HepG2 (cell line): ENCODE measurements around the gene PRSS48. TPM values are rescaled to one million over a fixed set of nuclear protein-coding genes. Genes with fewer than 3 reads are reported as not detected.

Source experiments
- CEBPB ChIP-seq: IDR thresholded peaks from 2 replicates; pipeline ENCODE4 v1.6.1; 2011; ENCODE audit warnings: low read depth, low read length, improper control_type of control experiment, borderline replicate concordance
- CREB1 ChIP-seq, 2 experiments: fragments of 450-650 bp in 1 of 2; IDR thresholded peaks; 2 replicates each; pipeline ENCODE4 v1.6.1; 2016 to 2017; ENCODE audit warnings: control low read depth in 1 of 2, mild to moderate bottlenecking in 1 of 2, missing compliant biosample characterization in 1 of 2, missing genetic modification characterization in 1 of 2
- DDIT3 ChIP-seq: sonication (generic); formaldehyde crosslinking; IDR thresholded peaks from 2 replicates; pipeline ENCODE4 v1.4.0; 2020; ENCODE audit warnings: mild to moderate bottlenecking, missing genetic modification reagents
- EED ChIP-seq: sonication (generic); formaldehyde crosslinking; IDR thresholded peaks from 2 replicates; pipeline ENCODE4 v1.5.0; 2020; ENCODE audit warnings: mild to moderate bottlenecking, missing genetic modification reagents
- GATAD2A ChIP-seq: IDR thresholded peaks from 2 replicates; pipeline ENCODE4 v1.6.1; 2016
- HIC2 ChIP-seq: sonication (generic); formaldehyde crosslinking; IDR thresholded peaks from 2 replicates; pipeline ENCODE4 v1.9.0; 2022; ENCODE audit warnings: low read depth, missing genetic modification reagents
- HMG20A ChIP-seq: IDR thresholded peaks from 2 replicates; pipeline ENCODE4 v1.6.1; 2016; ENCODE audit warnings: borderline replicate concordance
- HNF4A ChIP-seq: sonication (generic); formaldehyde crosslinking; IDR thresholded peaks from 2 replicates; pipeline ENCODE4 v1.4.0; 2020; ENCODE audit warnings: missing genetic modification reagents
- MAX ChIP-seq: IDR thresholded peaks from 2 replicates; pipeline ENCODE4 v1.6.1; 2012; ENCODE audit warnings: inconsistent platforms
- MXD3 ChIP-seq: IDR thresholded peaks from 2 replicates; pipeline ENCODE4 v1.6.1; 2016; ENCODE audit warnings: mild to moderate bottlenecking, missing biosample characterization, missing genetic modification reagents
- PHF5A ChIP-seq: IDR thresholded peaks from one replicate; pipeline ENCODE4 v1.6.1; 2018; ENCODE audit warnings: low read depth, missing genetic modification reagents; ENCODE audit not compliant: unreplicated experiment
- PITX1 ChIP-seq: sonication (generic); formaldehyde crosslinking; IDR thresholded peaks from 2 replicates; pipeline ENCODE4 v1.5.1; 2020; ENCODE audit warnings: mild to moderate bottlenecking, missing genetic modification reagents
- PPARG ChIP-seq: conservative IDR thresholded peaks from 2 replicates; pipeline ENCODE4 v1.6.1; 2016; ENCODE audit warnings: missing biosample characterization, missing genetic modification reagents
- RBM22 ChIP-seq: fragments of 200-400 bp; formaldehyde crosslinking; optimal IDR thresholded peaks from 2 replicates; pipeline ENCODE3; 2017; ENCODE audit warnings: mild to moderate bottlenecking, low read length, moderate library complexity
- SIX1 ChIP-seq: sonication (generic); formaldehyde crosslinking; IDR thresholded peaks from 2 replicates; pipeline ENCODE4 v1.4.0; 2020; ENCODE audit warnings: missing genetic modification reagents, borderline replicate concordance
- SMC3 ChIP-seq: IDR thresholded peaks from 2 replicates; pipeline ENCODE4 v1.6.1; 2011; ENCODE audit warnings: low read length, improper control_type of control experiment
- XBP1 ChIP-seq: sonication (generic); formaldehyde crosslinking; IDR thresholded peaks from 2 replicates; pipeline ENCODE4 v1.5.0; 2020; ENCODE audit warnings: missing genetic modification reagents
- YEATS4 ChIP-seq: sonication (generic); formaldehyde crosslinking; IDR thresholded peaks from 2 replicates; pipeline ENCODE4 v1.4.0; 2020; ENCODE audit warnings: missing genetic modification reagents, borderline replicate concordance
- ZC3H13 ChIP-seq: sonication (generic); formaldehyde crosslinking; IDR thresholded peaks from 2 replicates; pipeline ENCODE4 v1.8.1; 2023; ENCODE audit warnings: mild to moderate bottlenecking, missing genetic modification reagents, moderate library complexity
- ZC3H4 ChIP-seq: sonication (generic); formaldehyde crosslinking; IDR thresholded peaks from 2 replicates; pipeline ENCODE4 v1.4.0; 2020; ENCODE audit warnings: missing genetic modification reagents, borderline replicate concordance
- ZFX ChIP-seq: sonication (generic); formaldehyde crosslinking; IDR thresholded peaks from 2 replicates; pipeline ENCODE4 v1.4.0; 2020; ENCODE audit warnings: mild to moderate bottlenecking, low read depth, missing genetic modification reagents, moderate library complexity
- ZMYM4 ChIP-seq: sonication (generic); formaldehyde crosslinking; IDR thresholded peaks from 2 replicates; pipeline ENCODE4 v1.8.1; 2023; ENCODE audit warnings: mild to moderate bottlenecking, missing genetic modification reagents
- ZNF251 ChIP-seq: sonication (generic); formaldehyde crosslinking; IDR thresholded peaks from 2 replicates; pipeline ENCODE4 v1.9.0; 2021; ENCODE audit warnings: mild to moderate bottlenecking, missing genetic modification reagents
- ZNF547 ChIP-seq: sonication (generic); formaldehyde crosslinking; IDR thresholded peaks from 2 replicates; pipeline ENCODE4 v1.5.1; 2020; ENCODE audit warnings: mild to moderate bottlenecking, missing genetic modification reagents
- ZNF567 ChIP-seq: sonication (generic); formaldehyde crosslinking; IDR thresholded peaks from 2 replicates; pipeline ENCODE4 v1.8.1; 2023; ENCODE audit warnings: mild to moderate bottlenecking, missing genetic modification reagents, borderline replicate concordance
- ZNF607 ChIP-seq: sonication (generic); formaldehyde crosslinking; IDR thresholded peaks from 2 replicates; pipeline ENCODE4 v1.5.1; 2020; ENCODE audit warnings: missing genetic modification reagents, mild to moderate bottlenecking, borderline replicate concordance
- ZNF790 ChIP-seq: sonication (generic); formaldehyde crosslinking; IDR thresholded peaks from 2 replicates; pipeline ENCODE4 v1.8.0; 2022; ENCODE audit warnings: missing genetic modification reagents, mild to moderate bottlenecking, borderline replicate concordance
- ZSCAN31 ChIP-seq: sonication (generic); formaldehyde crosslinking; IDR thresholded peaks from 2 replicates; pipeline ENCODE4 v1.5.0; 2020; ENCODE audit warnings: low read depth, mild to moderate bottlenecking, missing genetic modification reagents
- polyA plus RNA-seq, 8 experiments: library from polyadenylated mRNA; depleted of rRNA in 3 of 8; stranded (reverse) in 7 of 8; unstranded in 1 of 8; fragments of >200 nt; fragmentation: Illumina TruSeq in 4 of 8; extraction: Trizol in 4 of 8; gene quantifications; 2 replicates each; pipeline versions ENCODE4 v1.2.1 to v1.2.3, GENCODE V29; 2011 to 2016; ENCODE audit warnings: low read depth in 4 of 8, missing spikeins in 1 of 8, mixed read lengths in 1 of 8; ENCODE audit not compliant: insufficient read depth in 1 of 8
- total RNA-seq, 5 experiments: library from RNA; depleted of rRNA; stranded (reverse); fragments of >200 nt; fragmentation: Illumina TruSeq; extraction: Trizol; gene quantifications; 2 replicates each; pipeline ENCODE4 v1.2.3, GENCODE V29; 2016; ENCODE audit warnings: low read depth in 1 of 5
- TF ChIP-seq, protein P1 (sequence below): sonication (generic); formaldehyde crosslinking; IDR thresholded peaks from 2 replicates; pipeline ENCODE4 v1.4.0; 2020; ENCODE audit warnings: mild to moderate bottlenecking, missing genetic modification reagents

PRSS48 gene
- total and polyA plus RNA-seq, 2 of the 13 experiments (the other 11 are each of a cell fraction or from before 2014, with no cell fraction given): not detected

GRCh38 chr4:151246742-151247141 is 30.2 kb upstream of the PRSS48 start (continued):
- TF ChIP-seq CREB1 (IDR thresholded peaks at IDR 0.05): no peak
- 0 out of 2 replicates have a peak, but pooled peaks have one; percentile 45 for TF ChIP-seq CREB1 (CRISPR knock-in tag; IDR thresholded peaks at IDR 0.05)
- TF ChIP-seq MXD3: no peak
- no peak for TF ChIP-seq PHF5A (CRISPR knock-in tag)
- TF ChIP-seq MAX: no peak
- TF ChIP-seq ZC3H13 (CRISPR knock-in tag): no peak
- TF ChIP-seq, protein P1, sequence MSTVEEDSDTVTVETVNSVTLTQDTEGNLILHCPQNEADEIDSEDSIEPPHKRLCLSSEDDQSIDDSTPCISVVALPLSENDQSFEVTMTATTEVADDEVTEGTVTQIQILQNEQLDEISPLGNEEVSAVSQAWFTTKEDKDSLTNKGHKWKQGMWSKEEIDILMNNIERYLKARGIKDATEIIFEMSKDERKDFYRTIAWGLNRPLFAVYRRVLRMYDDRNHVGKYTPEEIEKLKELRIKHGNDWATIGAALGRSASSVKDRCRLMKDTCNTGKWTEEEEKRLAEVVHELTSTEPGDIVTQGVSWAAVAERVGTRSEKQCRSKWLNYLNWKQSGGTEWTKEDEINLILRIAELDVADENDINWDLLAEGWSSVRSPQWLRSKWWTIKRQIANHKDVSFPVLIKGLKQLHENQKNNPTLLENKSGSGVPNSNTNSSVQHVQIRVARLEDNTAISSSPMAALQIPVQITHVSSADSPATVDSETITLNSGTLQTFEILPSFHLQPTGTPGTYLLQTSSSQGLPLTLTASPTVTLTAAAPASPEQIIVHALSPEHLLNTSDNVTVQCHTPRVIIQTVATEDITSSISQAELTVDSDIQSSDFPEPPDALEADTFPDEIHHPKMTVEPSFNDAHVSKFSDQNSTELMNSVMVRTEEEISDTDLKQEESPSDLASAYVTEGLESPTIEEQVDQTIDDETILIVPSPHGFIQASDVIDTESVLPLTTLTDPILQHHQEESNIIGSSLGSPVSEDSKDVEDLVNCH (CRISPR knock-in tag): no peak
- no peak for TF ChIP-seq CEBPB
- TF ChIP-seq DDIT3 (CRISPR knock-in tag): no peak
- TF ChIP-seq ZNF567 (CRISPR knock-in tag): no peak
- no peak for TF ChIP-seq ZFX (CRISPR knock-in tag)
- TF ChIP-seq ZC3H4: no peak
- peak; percentile 73 for TF ChIP-seq ZMYM4 (CRISPR knock-in tag)
- TF ChIP-seq YEATS4: no peak
- no peak for TF ChIP-seq ZNF547 (CRISPR knock-in tag)
- no peak for TF ChIP-seq SMC3
- TF ChIP-seq ZNF607: no peak
- TF ChIP-seq GATAD2A: peak; percentile 68
- TF ChIP-seq ZNF790 (CRISPR knock-in tag): no peak
- no peak for TF ChIP-seq ZSCAN31 (CRISPR knock-in tag)
- no peak for TF ChIP-seq EED
- peak; percentile 39; the same call in 1 of the 2 replicates for TF ChIP-seq HNF4A (CRISPR knock-in tag)
- TF ChIP-seq HMG20A (CRISPR knock-in tag): peak; percentile 18; the same call in 1 of the 2 replicates
- peak; percentile 81 for TF ChIP-seq RBM22
- peak; percentile 35; the same call in 1 of the 2 replicates for TF ChIP-seq SIX1 (CRISPR knock-in tag)
- no peak for TF ChIP-seq XBP1 (CRISPR knock-in tag)
- no peak for TF ChIP-seq PPARG (CRISPR knock-in tag)
- 0 out of 2 replicates have a peak, but pooled peaks have one; percentile 40 for TF ChIP-seq HIC2 (CRISPR knock-in tag)
- no peak for TF ChIP-seq ZNF251 (CRISPR knock-in tag)
- TF ChIP-seq PITX1: peak; percentile 52; the same call in 1 of the 2 replicates
